IMR-90 (cell line): ENCODE data around the gene PSMC3.

Source experiments
- MAZ ChIP-seq: IDR thresholded peaks from 2 replicates; pipeline ENCODE4 v1.6.1; 2012; ENCODE audit warnings: low read depth, mild to moderate bottlenecking, low read length, improper control_type of control experiment, moderate library complexity, borderline replicate concordance
- RAD21 ChIP-seq: IDR thresholded peaks from 2 replicates; pipeline ENCODE4 v1.6.1; 2012; ENCODE audit warnings: low read length, improper control_type of control experiment
- RFX5 ChIP-seq: IDR thresholded peaks from 2 replicates; pipeline ENCODE4 v1.8.0; 2012; ENCODE audit warnings: low read depth, mild to moderate bottlenecking, low read length, moderate library complexity
- TF ChIP-seq, protein P1 (sequence below): conservative IDR thresholded peaks from 2 replicates; pipeline ENCODE4 v1.5.1; 2012; ENCODE audit warnings: mild to moderate bottlenecking, low read depth, low read length, improper control_type of control experiment

GRCh38 chr11:47378836-47379170 is 47.4 kb downstream of the PSMC3 start:
- no peak for TF ChIP-seq MAZ
- TF ChIP-seq, protein P1, sequence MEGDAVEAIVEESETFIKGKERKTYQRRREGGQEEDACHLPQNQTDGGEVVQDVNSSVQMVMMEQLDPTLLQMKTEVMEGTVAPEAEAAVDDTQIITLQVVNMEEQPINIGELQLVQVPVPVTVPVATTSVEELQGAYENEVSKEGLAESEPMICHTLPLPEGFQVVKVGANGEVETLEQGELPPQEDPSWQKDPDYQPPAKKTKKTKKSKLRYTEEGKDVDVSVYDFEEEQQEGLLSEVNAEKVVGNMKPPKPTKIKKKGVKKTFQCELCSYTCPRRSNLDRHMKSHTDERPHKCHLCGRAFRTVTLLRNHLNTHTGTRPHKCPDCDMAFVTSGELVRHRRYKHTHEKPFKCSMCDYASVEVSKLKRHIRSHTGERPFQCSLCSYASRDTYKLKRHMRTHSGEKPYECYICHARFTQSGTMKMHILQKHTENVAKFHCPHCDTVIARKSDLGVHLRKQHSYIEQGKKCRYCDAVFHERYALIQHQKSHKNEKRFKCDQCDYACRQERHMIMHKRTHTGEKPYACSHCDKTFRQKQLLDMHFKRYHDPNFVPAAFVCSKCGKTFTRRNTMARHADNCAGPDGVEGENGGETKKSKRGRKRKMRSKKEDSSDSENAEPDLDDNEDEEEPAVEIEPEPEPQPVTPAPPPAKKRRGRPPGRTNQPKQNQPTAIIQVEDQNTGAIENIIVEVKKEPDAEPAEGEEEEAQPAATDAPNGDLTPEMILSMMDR = no peak
- no peak for TF ChIP-seq RFX5
- TF ChIP-seq RAD21 = no peak
